H1 (cell line): Measurements from ENCODE around the gene MRPL54. TPM values are rescaled to one million over a fixed set of nuclear protein-coding genes. Genes with fewer than 3 reads are reported as not detected.

Experiments
- CTCF ChIA-PET: fragments of 300-600 bp; sonication (Branson Sonifier 250); formaldehyde crosslinking; loops from one replicate; lab custom pipeline; 2021; ENCODE audit not compliant: partially characterized antibody; lab: Charles Lee
- POLR2A ChIA-PET: fragments of 300-600 bp; sonication (Branson Sonifier 250); formaldehyde crosslinking; loops from one replicate; lab custom pipeline; 2021; ENCODE audit warnings: inconsistent platforms; ENCODE audit not compliant: partially characterized antibody; lab: Charles Lee
- DNase-seq, 2 experiments: peaks; one replicate each; pipeline versions ENCODE4 v3.0.0 to v3.0.0-alpha.2; 2010 to 2022; ENCODE audit warnings: low spot score in 2 of 2, low read depth in 1 of 2, mixed read lengths in 1 of 2
- FAIRE-seq: peaks from 2 replicates; lab custom pipeline; 2011; peaks lifted over from hg19 to GRCh38; lab: Jason Lieb, UNC
- H2AFZ ChIP-seq: 2 replicates; pipeline ENCODE4 v1.8.1; 2012; ENCODE audit warnings: low read length, inconsistent platforms
- H2AK5ac ChIP-seq: 2 replicates; pipeline ENCODE4 v1.6.1; 2013; ENCODE audit warnings: low read depth, low read length
- H2BK120ac ChIP-seq: replicated peaks from 2 replicates; pipeline ENCODE3; 2013; ENCODE audit warnings: low read depth, low read length, inconsistent platforms
- H2BK12ac ChIP-seq: 2 replicates; pipeline ENCODE4 v1.6.1; 2013; ENCODE audit warnings: low read depth, low read length
- H2BK15ac ChIP-seq: 2 replicates; pipeline ENCODE4 v1.6.1; 2013; ENCODE audit warnings: low read length
- H2BK20ac ChIP-seq: 2 replicates; pipeline ENCODE4 v1.6.1; 2013; ENCODE audit warnings: low read length
- H2BK5ac ChIP-seq: 2 replicates; pipeline ENCODE4 v1.6.1; 2013; ENCODE audit warnings: low read depth, low read length
- H3K14ac ChIP-seq: 2 replicates; pipeline ENCODE4 v1.6.1; 2013; ENCODE audit warnings: inconsistent platforms; ENCODE audit not compliant: insufficient read length
- H3K18ac ChIP-seq: 2 replicates; pipeline ENCODE4 v1.6.1; 2013; ENCODE audit warnings: low read length; ENCODE audit errors: extremely low read depth
- H3K23ac ChIP-seq: 2 replicates; pipeline ENCODE4 v1.6.1; 2013; ENCODE audit warnings: inconsistent platforms; ENCODE audit not compliant: insufficient read length
- H3K23me2 ChIP-seq: 2 replicates; pipeline ENCODE4 v1.6.1; 2013; ENCODE audit warnings: low read depth, low read length
- H3K27ac ChIP-seq: 2 replicates; pipeline ENCODE4 v1.6.1; 2011; ENCODE audit warnings: low read depth, low read length, inconsistent platforms
- H3K27me3 ChIP-seq, 4 experiments: replicated peaks in 1 of 4; 1 replicate in 1 of 4; 2 replicates in 3 of 4; pipeline versions ENCODE4 v1.6.1 to v1.8.1; 2011 to 2013; ENCODE audit warnings: low read length in 3 of 4, mild to moderate bottlenecking in 3 of 4, inconsistent platforms in 2 of 4, mixed read lengths in 2 of 4, moderate library complexity in 1 of 4; ENCODE audit not compliant: control insufficient read depth in 3 of 4, insufficient read depth in 3 of 4; ENCODE audit errors: extremely low read depth in 1 of 4
- H3K36me3 ChIP-seq, 4 experiments: 2 replicates each; pipeline versions ENCODE4 v1.6.1 to v1.8.1; 2011 to 2013; ENCODE audit warnings: mild to moderate bottlenecking in 4 of 4, low read length in 3 of 4, moderate library complexity in 2 of 4, control low read depth in 1 of 4, inconsistent platforms in 1 of 4; ENCODE audit not compliant: insufficient read depth in 4 of 4, control insufficient read depth in 2 of 4
- H3K4ac ChIP-seq: replicated peaks from 2 replicates; pipeline ENCODE3; 2013; ENCODE audit warnings: low read length, low read depth, mixed read lengths, inconsistent platforms; ENCODE audit not compliant: insufficient read length
- H3K4me1 ChIP-seq, 4 experiments: replicated peaks in 1 of 4; 1 replicate in 1 of 4; 2 replicates in 3 of 4; pipeline versions ENCODE4 v1.6.1 to v1.8.1; 2011 to 2013; ENCODE audit warnings: low read length in 3 of 4, inconsistent platforms in 2 of 4, mixed read lengths in 1 of 4; ENCODE audit not compliant: insufficient read depth in 4 of 4, control insufficient read depth in 3 of 4
- H3K4me2 ChIP-seq, 2 experiments: 2 replicates each; pipeline versions ENCODE4 v1.6.1 to v1.8.1; 2011 to 2013; ENCODE audit warnings: low read depth in 2 of 2, low read length in 2 of 2, control low read depth in 1 of 2, inconsistent platforms in 1 of 2, mild to moderate bottlenecking in 1 of 2; ENCODE audit not compliant: insufficient read depth in 1 of 2
- H3K4me3 ChIP-seq, 4 experiments: fragments of 200-600, 300-600 bp in 1 of 4; sonication (generic), shearing (Covaris generic), sonication (Bioruptor Twin) in 1 of 4; 2 replicates each; pipeline versions ENCODE4 v1.5.1 to v1.8.1; 2011 to 2016; ENCODE audit warnings: low read length in 4 of 4, low read depth in 3 of 4, control low read depth in 2 of 4, inconsistent platforms in 2 of 4, mild to moderate bottlenecking in 2 of 4, mixed read lengths in 1 of 4, moderate library complexity in 1 of 4; ENCODE audit not compliant: insufficient read depth in 2 of 4; ENCODE audit errors: extremely low read depth in 1 of 4
- H3K56ac ChIP-seq: replicated peaks from 2 replicates; pipeline ENCODE3; 2013; ENCODE audit warnings: low read depth, mild to moderate bottlenecking, mixed read lengths, low read length, inconsistent platforms; ENCODE audit not compliant: insufficient read length
- H3K79me1 ChIP-seq: 2 replicates; pipeline ENCODE4 v1.6.1; 2013; ENCODE audit warnings: low read depth, low read length, control low read depth
- H3K79me2 ChIP-seq, 2 experiments: 2 replicates each; pipeline versions ENCODE4 v1.6.1 to v1.8.1; 2012 to 2013; ENCODE audit warnings: low read length in 2 of 2, mild to moderate bottlenecking in 2 of 2, inconsistent platforms in 1 of 2; ENCODE audit not compliant: insufficient read depth in 2 of 2, control insufficient read depth in 1 of 2
- H3K9ac ChIP-seq, 4 experiments: replicated peaks in 1 of 4; 1 replicate in 1 of 4; 2 replicates in 3 of 4; pipeline versions ENCODE4 v1.6.1 to v1.8.1; 2011 to 2013; ENCODE audit warnings: low read depth in 3 of 4, low read length in 3 of 4, control low read depth in 2 of 4, mild to moderate bottlenecking in 2 of 4, moderate library complexity in 2 of 4, inconsistent platforms in 1 of 4; ENCODE audit errors: extremely low read depth in 1 of 4
- H3K9me3 ChIP-seq, 2 experiments: 2 replicates each; pipeline versions ENCODE4 v1.6.1 to v1.8.1; 2012 to 2013; ENCODE audit warnings: mild to moderate bottlenecking in 2 of 2, moderate library complexity in 2 of 2, control low read depth in 1 of 2, inconsistent platforms in 1 of 2, low read depth in 1 of 2, low read length in 1 of 2, mixed read lengths in 1 of 2; ENCODE audit not compliant: insufficient read depth in 2 of 2
- H4K20me1 ChIP-seq, 2 experiments: replicated peaks in 1 of 2; 2 replicates each; pipeline versions ENCODE3 to v1.8.1; 2011 to 2013; ENCODE audit warnings: inconsistent platforms in 2 of 2, low read length in 2 of 2, mild to moderate bottlenecking in 1 of 2; ENCODE audit not compliant: insufficient read depth in 2 of 2, control insufficient read depth in 1 of 2
- H4K5ac ChIP-seq: 2 replicates; pipeline ENCODE4 v1.6.1; 2013; ENCODE audit warnings: low read length, low read depth, mixed read lengths, inconsistent platforms; ENCODE audit not compliant: insufficient read length
- H4K8ac ChIP-seq: 2 replicates; pipeline ENCODE4 v1.8.0; 2013; ENCODE audit warnings: mild to moderate bottlenecking, moderate library complexity, low read length, inconsistent platforms; ENCODE audit not compliant: insufficient read depth; ENCODE audit errors: extremely low read depth
- H4K91ac ChIP-seq: replicated peaks from 2 replicates; pipeline ENCODE3; 2013; ENCODE audit warnings: low read length, mixed read lengths, inconsistent platforms; ENCODE audit not compliant: insufficient read length
- ATF2 ChIP-seq: IDR thresholded peaks from 2 replicates; pipeline ENCODE4 v1.6.1; 2012; ENCODE audit warnings: low read length, inconsistent platforms
- ATF3 ChIP-seq: IDR thresholded peaks from 2 replicates; pipeline ENCODE4 v1.6.1; 2011; ENCODE audit warnings: low read depth, mild to moderate bottlenecking, low read length; ENCODE audit not compliant: insufficient read depth
- E2F6 ChIP-seq: IDR thresholded peaks from 2 replicates; pipeline ENCODE4 v1.6.1; 2012; ENCODE audit warnings: inconsistent platforms
- HDAC2 ChIP-seq, 2 experiments: fragments of 300-600 bp in 1 of 2; sonication (generic) in 1 of 2; IDR thresholded peaks; 2 replicates each; pipeline ENCODE4 v1.6.1; 2011 to 2012; ENCODE audit warnings: low read depth in 2 of 2, low read length in 2 of 2, mild to moderate bottlenecking in 2 of 2, moderate library complexity in 2 of 2, borderline replicate concordance in 1 of 2, inconsistent platforms in 1 of 2
- KDM4A ChIP-seq: IDR thresholded peaks from one replicate; pipeline ENCODE4 v1.7.1; 2012; ENCODE audit warnings: low read depth, mild to moderate bottlenecking, moderate library complexity, low read length, inconsistent platforms; ENCODE audit not compliant: severe bottlenecking
- SP1 ChIP-seq: IDR thresholded peaks from 2 replicates; pipeline ENCODE4 v1.6.1; 2011; ENCODE audit warnings: low read depth, low read length
- WGBS, 2 experiments: shearing (Covaris generic) in 1 of 2; methylation state at CpG; one replicate each; pipeline versions ENCODE4 v1.1.6 to v1.1.7; 2013 to 2015; ENCODE audit warnings: low lambda C conversion rate in 2 of 2, mixed read lengths in 2 of 2, inconsistent platforms in 1 of 2, low coverage in 1 of 2, missing lambda C conversion rate in 1 of 2; ENCODE audit not compliant: insufficient replicate concordance in 2 of 2, insufficient coverage in 1 of 2, insufficient read length in 1 of 2; ENCODE audit errors: extremely low coverage in 1 of 2, missing lambda C conversion rate in 1 of 2; 5-methylcytosine and 5-hydroxymethylcytosine counted together
- polyA plus RNA-seq, 7 experiments: library from polyadenylated mRNA; depleted of rRNA in 3 of 7; stranded (reverse) in 5 of 7; unstranded in 2 of 7; fragments of >200 nt in 5 of 7; fragments of 200-250 nt in 2 of 7; gene quantifications; 1 replicate in 5 of 7; 2 replicates in 1 of 7; 4 replicates in 1 of 7; pipeline versions ENCODE4 v1.2.1 to v1.2.3, GENCODE V29; 2011 to 2013; ENCODE audit warnings: missing spikeins in 2 of 7, mixed read lengths in 2 of 7
- total RNA-seq: library from RNA; stranded (reverse); fragmentation: NEBNext Ultra II Directional; extraction: Animal tissue kit (Norgen Biotek cat#: 25700); gene quantifications from 2 replicates; pipeline ENCODE4 v1.2.1, GENCODE V29; 2021

Gene MRPL54
- total and polyA plus RNA-seq, 2 of the 8 experiments (the other 6 are each of a cell fraction or from before 2014, with no cell fraction given): 63.8 to 72.8 TPM

DNA sequence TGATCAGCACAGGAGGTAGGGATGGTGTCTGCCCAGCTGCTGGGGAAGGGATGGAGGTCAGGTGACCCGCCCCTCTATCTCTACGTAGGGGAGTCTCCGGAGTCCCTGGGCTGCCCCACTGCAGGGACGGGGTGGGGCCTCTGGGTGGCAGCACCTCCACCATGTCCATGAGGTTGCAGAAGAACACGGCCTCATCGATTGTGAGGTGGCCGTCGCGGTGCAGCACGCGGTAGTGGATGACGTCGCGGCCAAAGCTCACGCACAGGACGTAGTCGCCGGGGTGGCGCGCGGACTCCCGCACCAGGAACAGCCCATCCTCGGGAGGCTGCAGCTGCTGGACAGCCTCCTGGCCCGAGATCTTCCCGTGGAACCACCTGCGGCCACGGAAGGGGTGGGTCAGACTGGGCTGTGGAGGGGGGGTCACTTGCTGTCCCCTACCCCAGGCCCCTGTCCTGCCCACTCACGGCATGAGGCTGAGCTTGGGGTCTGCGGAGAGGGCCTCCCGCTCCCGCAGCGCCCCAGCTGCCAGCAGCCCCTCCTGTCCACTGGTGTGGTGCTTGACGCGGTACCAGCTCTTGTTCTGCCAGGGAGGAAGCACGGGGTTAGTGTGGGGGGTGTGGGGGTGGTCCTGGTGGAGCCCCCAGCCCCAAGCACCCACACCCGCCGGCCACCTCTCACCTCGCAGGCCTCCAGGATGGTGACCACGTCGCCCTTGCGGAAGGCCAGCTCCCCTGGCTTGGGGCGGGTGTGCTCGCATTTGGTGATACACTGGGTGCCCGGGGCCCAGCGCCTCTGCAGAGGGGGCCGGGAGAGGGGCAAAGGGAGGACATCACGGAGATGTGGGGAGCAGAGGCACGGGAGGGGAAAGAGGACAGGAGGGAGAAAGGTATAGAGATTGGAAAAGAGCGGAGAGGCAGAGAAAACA, 21.4 kb downstream of the MRPL54 start:
- Histone ChIP-seq H3K9me3 (peaks cover 17 to 22% of the 10 kb centered on the region in 2 experiments), H3K23me2 (peaks cover 7% of the 10 kb centered on the region; the same call in 1 of the 2 replicates), H4K5ac (no peak overlapping the region), H2BK12ac (no peak overlapping the region), H2BK15ac (0 out of 2 replicates have a peak overlapping the region, but pooled peaks have one; percentile 16), H3K27ac (no peak overlapping the region), H2BK5ac (no peak overlapping the region), H3K36me3 (peaks cover 0 to 14% (median 3%) of the 10 kb centered on the region in 4 experiments; a peak in 2 of 8 replicates), H3K27me3 (peaks cover 0 to 17% (median 7%) of the 10 kb centered on the region in 4 experiments; a peak in 6 of 7 replicates), H3K4me3 (no peak overlapping the region), H3K9ac (no peak overlapping the region), H3K14ac (no peak overlapping the region), H3K79me1 (no peaks in the 10 kb centered on the region), H2BK20ac (no peak overlapping the region), H3K79me2 (no peaks in the 10 kb centered on the region), H3K4ac (no peak overlapping the region), H3K4me2 (no peak overlapping the region), H3K23ac (no peak overlapping the region), H3K18ac (no peak overlapping the region), H2AK5ac (peak overlapping the region; percentile 54; the same call in 1 of the 2 replicates), H4K20me1 (no peaks in the 10 kb centered on the region), H3K56ac (no peak overlapping the region), H3K4me1 (peaks cover 0 to 9% (median 1%) of the 10 kb centered on the region in 4 experiments; a peak in 3 of 7 replicates), H4K8ac (peak overlapping the region; percentile 68; the same call in 1 of the 2 replicates), H2BK120ac (no peak overlapping the region), H2AFZ (no peak overlapping the region), H4K91ac (no peak overlapping the region)
- FAIRE-seq (no peak), DNase-seq (peak in 1 of 2 experiments; percentile 79)
- WGBS, 2 experiments: 80% methylated on average over 43 of the region's 49 CpGs; no CpG with 5 or more reads in 1 of the 2 experiments
- ChIA-PET CTCF (interaction anchor here (0.6 to 2.4 kb wide), 25 partner anchors 9 to 209 kb away, joined by 3 to 17 read pairs (median 4); partner anchors contain the start of genes MRPL54 and RAX2), POLR2A (interaction anchor here (0.8 to 4.4 kb wide), 7 partner anchors 9 to 202 kb away, joined by 3 to 19 read pairs (median 5); partner anchors contain the start of genes APBA3, EEF2, MRPL54 and NMRK2)
- 0 out of 2 replicates have a peak, but pooled peaks have one; percentile 8 for TF ChIP-seq ATF3
- no peak for TF ChIP-seq HDAC2 (IDR thresholded peaks at IDR 0.05; ENCODE audit: borderline replicate concordance in 1 of 2, low read depth in 2 of 2, low read length in 2 of 2)
- no peak for TF ChIP-seq SP1
- peak; percentile 87 for TF ChIP-seq E2F6
- no peak for TF ChIP-seq KDM4A
- peak; percentile 54; the same call in 1 of the 2 replicates for TF ChIP-seq ATF2
